ENCODE measurements around the gene CLEC16A. TPM values are rescaled to one million over a fixed set of nuclear protein-coding genes. Genes with fewer than 3 reads are reported as not detected.

Gene CLEC16A
- total RNA-seq, 1 donor from 2014 or later: 7.8 TPM

GRCh38 chr16:10931977-10932632 lies 12.3 kb upstream of the CLEC16A start:
- no peaks in the 10 kb centered on the region for H3K27me3 ChIP-seq
- no peak overlapping the region for H3K27ac ChIP-seq
- H3K9me3 ChIP-seq (ENCODE audit: low read depth): no peaks in the 10 kb centered on the region
- H3K36me3 Mint-ChIP-seq: peaks cover 7% of the 10 kb centered on the region
- no peak overlapping the region for H3K4me3 ChIP-seq
- H3F3A ChIP-seq (ENCODE audit: low read depth): no peaks in the 10 kb centered on the region
- no peaks in the 10 kb centered on the region for H3K4me1 ChIP-seq
- no peak overlapping the region for H3K27ac Mint-ChIP-seq
- peaks cover 4% of the 10 kb centered on the region for H3K27me3 Mint-ChIP-seq (ENCODE audit: insufficient read depth, low read depth)
- H3K9me3 Mint-ChIP-seq: no peaks in the 10 kb centered on the region
- no peak overlapping the region for H3K4me3 Mint-ChIP-seq
- no peak overlapping the region for H3K4me2 ChIP-seq
- H3K36me3 ChIP-seq: no peaks in the 10 kb centered on the region
- no peak for DNase-seq (ENCODE audit: low spot score)
- no peak overlapping the region for H2AFZ ChIP-seq (replicated peaks)
- H4K20me1 ChIP-seq (ENCODE audit: low read depth): peaks cover 43% of the 10 kb centered on the region
- H3K79me2 ChIP-seq (ENCODE audit: low read depth): peaks cover 3% of the 10 kb centered on the region
- TF ChIP-seq EZH2 (IDR thresholded peaks at IDR 0.05): no peak
- no peaks in the 10 kb centered on the region for H3K4me1 Mint-ChIP-seq
- H3K9ac ChIP-seq: no peak overlapping the region

GRCh38 chr16:10932959-10933710 lies 11.2 kb upstream of the CLEC16A start:
- H3K27me3 Mint-ChIP-seq (ENCODE audit: insufficient read depth, low read depth): peaks cover 4% of the 10 kb centered on the region
- Histone ChIP-seq H4K20me1 (ENCODE audit: low read depth) (peaks cover 52% of the 10 kb centered on the region), H3F3A (ENCODE audit: low read depth) (no peaks in the 10 kb centered on the region), H2AFZ (replicated peaks) (no peak overlapping the region), H3K4me1 (no peaks in the 10 kb centered on the region), H3K4me2 (no peak overlapping the region), H3K4me3 (no peak overlapping the region), H3K79me2 (ENCODE audit: low read depth) (peaks cover 3% of the 10 kb centered on the region), H3K36me3 (no peaks in the 10 kb centered on the region), H3K9me3 (ENCODE audit: low read depth) (no peaks in the 10 kb centered on the region), H3K27ac (no peak overlapping the region), H3K27me3 (no peaks in the 10 kb centered on the region), H3K9ac (no peak overlapping the region)
- H3K4me3 Mint-ChIP-seq: no peak overlapping the region
- H3K27ac Mint-ChIP-seq: no peak overlapping the region
- H3K36me3 Mint-ChIP-seq: peaks cover 2% of the 10 kb centered on the region
- no peaks in the 10 kb centered on the region for H3K4me1 Mint-ChIP-seq
- no peaks in the 10 kb centered on the region for H3K9me3 Mint-ChIP-seq
- no peak for DNase-seq (ENCODE audit: low spot score)
- TF ChIP-seq EZH2phosphoT487 (IDR thresholded peaks at IDR 0.05): no peak

DNA sequence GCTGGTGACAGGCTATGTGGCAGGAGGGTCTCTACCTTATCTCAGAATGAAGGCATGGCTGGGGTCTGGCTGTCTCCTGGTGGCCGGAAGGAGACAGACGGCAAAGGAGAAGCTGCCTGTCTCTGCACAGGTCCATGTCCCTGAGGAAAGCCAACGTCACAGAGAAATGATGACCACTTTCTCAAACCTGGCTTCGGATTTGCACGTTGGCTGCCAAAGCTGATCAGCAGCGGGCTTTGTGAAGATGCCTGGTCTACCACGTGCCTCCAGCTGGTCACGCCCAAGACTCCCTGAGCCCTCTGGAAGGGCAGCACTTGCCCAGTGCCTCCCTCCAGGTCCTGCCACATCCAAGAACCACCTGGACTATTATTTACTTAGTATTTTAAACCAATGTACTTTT lies 10.5 kb upstream of the CLEC16A start:
- no peak overlapping the region for H2AFZ ChIP-seq (replicated peaks)
- H4K20me1 ChIP-seq (ENCODE audit: low read depth): peaks cover 60% of the 10 kb centered on the region
- TF ChIP-seq, protein P1, sequence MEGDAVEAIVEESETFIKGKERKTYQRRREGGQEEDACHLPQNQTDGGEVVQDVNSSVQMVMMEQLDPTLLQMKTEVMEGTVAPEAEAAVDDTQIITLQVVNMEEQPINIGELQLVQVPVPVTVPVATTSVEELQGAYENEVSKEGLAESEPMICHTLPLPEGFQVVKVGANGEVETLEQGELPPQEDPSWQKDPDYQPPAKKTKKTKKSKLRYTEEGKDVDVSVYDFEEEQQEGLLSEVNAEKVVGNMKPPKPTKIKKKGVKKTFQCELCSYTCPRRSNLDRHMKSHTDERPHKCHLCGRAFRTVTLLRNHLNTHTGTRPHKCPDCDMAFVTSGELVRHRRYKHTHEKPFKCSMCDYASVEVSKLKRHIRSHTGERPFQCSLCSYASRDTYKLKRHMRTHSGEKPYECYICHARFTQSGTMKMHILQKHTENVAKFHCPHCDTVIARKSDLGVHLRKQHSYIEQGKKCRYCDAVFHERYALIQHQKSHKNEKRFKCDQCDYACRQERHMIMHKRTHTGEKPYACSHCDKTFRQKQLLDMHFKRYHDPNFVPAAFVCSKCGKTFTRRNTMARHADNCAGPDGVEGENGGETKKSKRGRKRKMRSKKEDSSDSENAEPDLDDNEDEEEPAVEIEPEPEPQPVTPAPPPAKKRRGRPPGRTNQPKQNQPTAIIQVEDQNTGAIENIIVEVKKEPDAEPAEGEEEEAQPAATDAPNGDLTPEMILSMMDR (IDR thresholded peaks at IDR 0.05): no peak
- no peak for TF ChIP-seq EZH2phosphoT487 (IDR thresholded peaks at IDR 0.05)
- TF ChIP-seq EZH2 (IDR thresholded peaks at IDR 0.05): no peak
- H3K79me2 ChIP-seq (ENCODE audit: low read depth): peaks cover 3% of the 10 kb centered on the region
- no peak overlapping the region for H3K4me3 Mint-ChIP-seq
- H3K27me3 Mint-ChIP-seq (ENCODE audit: insufficient read depth, low read depth): peaks cover 4% of the 10 kb centered on the region
- no peaks in the 10 kb centered on the region for H3K9me3 Mint-ChIP-seq
- H3K4me2 ChIP-seq: no peak overlapping the region
- H3K36me3 Mint-ChIP-seq: peaks cover 2% of the 10 kb centered on the region
- H3K4me1 Mint-ChIP-seq: peaks cover 4% of the 10 kb centered on the region
- no peaks in the 10 kb centered on the region for H3K36me3 ChIP-seq
- H3K27ac Mint-ChIP-seq: no peak overlapping the region
- no peaks in the 10 kb centered on the region for H3K27me3 ChIP-seq
- DNase-seq (ENCODE audit: low spot score): no peak
- no peaks in the 10 kb centered on the region for H3F3A ChIP-seq (ENCODE audit: low read depth)
- H3K27ac ChIP-seq: no peak overlapping the region
- no peaks in the 10 kb centered on the region for H3K9me3 ChIP-seq (ENCODE audit: low read depth)
- H3K4me1 ChIP-seq: no peaks in the 10 kb centered on the region
- H3K9ac ChIP-seq: no peak overlapping the region
- no peak overlapping the region for H3K4me3 ChIP-seq

DNA sequence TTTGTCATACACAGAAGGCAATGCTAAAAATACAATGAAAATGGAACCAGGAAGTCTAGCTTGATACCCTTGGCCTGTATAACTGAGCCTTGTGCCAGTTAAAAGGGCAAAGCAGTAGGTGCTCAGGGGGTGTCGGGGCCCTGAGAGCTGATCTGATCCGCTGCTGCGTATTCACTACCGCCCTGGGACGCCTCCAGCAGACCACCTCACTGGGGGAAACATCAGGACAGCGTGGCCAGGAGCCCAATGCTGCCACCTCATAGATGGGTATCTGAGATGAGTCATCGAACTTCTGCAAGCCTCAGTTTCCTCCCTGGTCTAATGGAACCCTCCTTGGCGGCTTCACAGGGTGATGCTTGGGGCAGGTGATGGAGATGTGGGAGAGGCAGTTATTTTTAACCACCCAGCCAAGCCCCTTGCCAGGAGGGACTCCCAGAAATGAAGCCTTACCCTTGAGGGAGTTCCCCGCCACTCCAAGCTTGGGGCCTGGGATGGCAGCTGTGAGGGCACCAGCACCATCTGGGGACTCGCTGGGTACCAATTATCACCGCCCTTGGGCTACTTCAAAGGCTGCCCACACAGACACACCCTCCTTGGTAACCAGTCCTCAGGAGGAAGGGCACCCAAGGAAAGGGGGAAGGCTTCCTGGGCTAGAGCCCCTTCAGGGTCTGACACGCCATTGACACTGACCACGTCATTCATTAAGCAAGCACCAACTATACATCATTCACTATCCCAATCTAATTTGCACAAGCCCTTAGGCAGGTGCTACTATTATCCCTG lies 9.8 kb upstream of the CLEC16A start:
- H3K36me3 Mint-ChIP-seq: peaks cover 2% of the 10 kb centered on the region
- H3K27ac ChIP-seq: no peak overlapping the region
- peaks cover 8% of the 10 kb centered on the region for H3K4me1 Mint-ChIP-seq
- no peaks in the 10 kb centered on the region for H3K4me1 ChIP-seq
- peaks cover 4% of the 10 kb centered on the region for H3K27me3 Mint-ChIP-seq (ENCODE audit: insufficient read depth, low read depth)
- DNase-seq (ENCODE audit: low spot score): no peak
- H3K9ac ChIP-seq: no peak overlapping the region
- H2AFZ ChIP-seq (replicated peaks): no peak overlapping the region
- no peaks in the 10 kb centered on the region for H3K36me3 ChIP-seq
- peaks cover 7% of the 10 kb centered on the region for H3K79me2 ChIP-seq (ENCODE audit: low read depth)
- no peak overlapping the region for H3K4me2 ChIP-seq
- H3K9me3 Mint-ChIP-seq: no peaks in the 10 kb centered on the region
- H3K9me3 ChIP-seq (ENCODE audit: low read depth): no peaks in the 10 kb centered on the region
- H4K20me1 ChIP-seq (ENCODE audit: low read depth): peaks cover 66% of the 10 kb centered on the region
- no peak overlapping the region for H3K4me3 Mint-ChIP-seq
- no peaks in the 10 kb centered on the region for H3K27me3 ChIP-seq
- H3K27ac Mint-ChIP-seq: no peak overlapping the region
- TF ChIP-seq EZH2phosphoT487 (IDR thresholded peaks at IDR 0.05) (no peak), EZH2 (IDR thresholded peaks at IDR 0.05) (no peak)
- TF ChIP-seq, protein P1 (IDR thresholded peaks at IDR 0.05): no peak
- no peak overlapping the region for H3K4me3 ChIP-seq
- no peaks in the 10 kb centered on the region for H3F3A ChIP-seq (ENCODE audit: low read depth)
